NCI-H146 treated with DMSO at 0.1 percent for 48 hours (cell line): Measurements from ENCODE around the gene SLAMF6.
"Not testable (repeated sequence)": the region's sequence is repeated elsewhere in the genome, so short reads cannot be mapped to it uniquely, and the experiment has no call there.

Source experiments
- DNase-seq: peaks from one replicate; lab custom pipeline; 2025; ENCODE audit not compliant: unreplicated experiment; lab: John Stamatoyannopoulos, UW

Gene SLAMF6

GRCh38 chr1:160522622-160523345 is at the start of gene SLAMF6:
SLAMF6 (minus strand) TSS chr1:160523255; CDS start chr1:160523192, 63 bp downstream.
- DNase-seq = no peak

DNA sequence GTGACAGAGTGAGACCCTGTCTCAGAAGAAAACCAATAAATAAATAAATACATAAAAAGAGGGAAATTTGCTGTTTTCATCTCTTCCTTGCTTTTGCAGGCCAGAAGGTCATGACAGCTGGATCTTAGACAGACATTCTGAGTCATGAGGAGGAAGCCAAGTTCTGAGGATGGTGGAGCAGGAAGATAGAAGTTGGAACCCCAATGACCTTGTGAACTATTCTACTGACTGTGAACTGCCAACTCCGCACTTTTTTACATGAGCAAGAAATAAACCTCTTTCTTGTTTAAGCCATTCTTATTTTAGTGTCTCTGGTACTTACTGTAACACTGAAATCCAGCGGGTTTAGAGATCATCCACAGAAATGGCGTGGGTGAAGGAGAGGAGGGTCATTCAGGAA is 47.8 kb upstream of the SLAMF6 start:
- DNase-seq = no peak

GRCh38 chr1:160569806-160570205 is 46.8 kb upstream of the SLAMF6 start:
- DNase-seq = no peak

GRCh38 chr1:160567858-160568682 is 45.0 kb upstream of the SLAMF6 start:
- no peak for DNase-seq

DNA sequence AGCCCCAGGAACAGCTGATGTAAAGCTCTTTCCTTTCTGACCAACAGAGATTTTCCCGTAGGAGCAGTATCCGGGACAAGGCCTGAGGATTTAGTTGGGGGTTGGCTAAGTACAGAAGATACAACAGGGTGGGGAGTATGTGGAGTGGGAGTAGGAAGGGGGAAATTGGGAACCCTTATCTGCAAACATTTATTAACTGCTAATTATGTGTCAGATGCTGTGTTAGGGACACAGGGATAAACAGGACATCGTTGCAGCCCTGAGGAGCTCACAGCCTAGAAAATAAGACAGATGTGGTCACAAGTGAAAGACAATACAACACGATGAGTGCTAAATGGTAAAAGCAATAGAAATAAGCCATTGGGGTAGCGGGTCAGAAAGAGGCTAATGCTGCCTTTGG is 44.3 kb upstream of the SLAMF6 start:
- no peak for DNase-seq

GRCh38 chr1:160565564-160565963 is 42.5 kb upstream of the SLAMF6 start:
- no peak for DNase-seq

DNA sequence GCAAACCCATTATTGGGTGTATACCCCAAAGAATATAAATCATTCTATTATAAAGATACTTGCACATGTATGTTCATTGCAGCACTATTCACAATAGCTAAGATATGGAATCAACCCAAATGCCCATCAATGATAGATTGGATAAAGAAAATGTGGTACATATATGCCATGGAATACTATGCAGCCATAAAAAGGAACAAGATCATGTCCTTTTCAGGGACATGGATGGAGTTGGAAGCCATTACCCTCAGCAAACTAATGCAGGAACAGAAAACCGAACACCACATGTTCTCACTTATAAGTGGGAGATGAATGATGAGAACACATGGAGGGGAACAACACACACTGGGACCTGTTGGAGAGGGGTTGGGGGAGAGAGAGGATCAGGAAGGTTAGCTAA is 40.2 kb upstream of the SLAMF6 start:
- DNase-seq = not testable (repeated sequence)

- not testable (repeated sequence) for DNase-seq
Observed at GRCh38 chr1:160562745-160563144, 39.7 kb upstream of the SLAMF6 start.

GRCh38 chr1:160560806-160561205 is 37.8 kb upstream of the SLAMF6 start:
- no peak for DNase-seq

DNA sequence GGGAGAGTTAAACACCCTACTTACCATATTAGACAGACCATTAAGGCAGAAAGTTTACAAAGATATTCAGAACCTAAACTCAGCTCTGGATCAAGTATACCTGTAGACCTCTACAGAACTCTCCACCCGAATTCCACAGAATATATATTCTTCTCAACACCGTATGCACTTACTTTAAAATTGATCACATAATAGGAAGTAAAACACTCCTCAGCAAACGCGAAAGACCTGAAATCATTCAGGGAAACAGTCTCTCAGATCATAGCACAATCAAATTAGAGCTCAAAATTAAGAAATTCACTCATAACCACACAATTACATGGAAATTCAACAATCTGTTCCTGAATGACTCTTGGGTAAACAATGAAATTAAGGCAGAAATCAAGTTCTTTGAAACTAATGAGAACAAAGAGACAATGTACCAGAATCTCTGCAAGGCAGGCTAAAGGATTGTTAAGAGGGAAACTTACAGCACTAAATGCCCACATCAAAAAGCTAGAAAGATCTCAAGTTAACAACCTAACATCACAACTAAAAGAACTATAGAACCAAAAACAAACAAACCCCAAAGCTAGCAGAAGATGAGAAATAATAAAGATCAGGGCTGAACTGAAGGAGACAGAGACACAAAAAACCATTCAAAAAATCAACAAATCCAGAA is 37.1 kb upstream of the SLAMF6 start:
- no peak for DNase-seq

- DNase-seq = not testable (repeated sequence)
Observed at GRCh38 chr1:160559437-160559836, 36.4 kb upstream of the SLAMF6 start.

DNA sequence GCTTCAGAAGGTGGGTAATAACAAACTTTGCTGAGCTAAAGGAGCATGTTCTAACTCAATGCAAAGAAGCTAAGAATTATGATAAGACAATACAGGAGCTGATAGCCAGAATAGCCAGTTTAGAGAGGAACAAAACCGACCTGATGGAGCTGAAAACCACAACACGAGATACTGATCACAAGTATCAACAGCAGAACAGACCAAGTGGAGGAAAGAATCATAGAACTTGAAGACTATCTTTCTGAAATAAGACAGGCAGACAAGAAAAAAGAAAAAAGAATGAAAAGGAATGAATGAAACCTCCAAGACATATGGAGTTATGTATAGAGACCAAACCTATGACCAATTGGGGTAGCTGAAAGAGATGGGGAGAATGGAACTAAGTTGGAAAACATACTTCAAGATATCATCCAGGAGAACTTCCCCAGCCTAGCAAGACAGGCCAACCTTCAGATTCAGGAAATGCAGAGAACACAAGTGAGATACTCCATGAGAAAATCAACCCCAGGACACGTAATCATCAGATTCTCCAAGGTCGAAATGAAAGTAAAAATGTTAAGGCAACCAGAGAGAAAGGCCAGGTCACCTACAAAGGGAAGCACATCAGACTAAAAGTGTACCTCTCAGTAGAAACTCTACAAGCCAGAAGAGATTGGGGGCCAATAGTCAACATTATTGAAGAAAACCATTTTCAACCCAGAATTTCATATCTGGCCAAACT is 35.8 kb upstream of the SLAMF6 start:
- no peak for DNase-seq

DNA sequence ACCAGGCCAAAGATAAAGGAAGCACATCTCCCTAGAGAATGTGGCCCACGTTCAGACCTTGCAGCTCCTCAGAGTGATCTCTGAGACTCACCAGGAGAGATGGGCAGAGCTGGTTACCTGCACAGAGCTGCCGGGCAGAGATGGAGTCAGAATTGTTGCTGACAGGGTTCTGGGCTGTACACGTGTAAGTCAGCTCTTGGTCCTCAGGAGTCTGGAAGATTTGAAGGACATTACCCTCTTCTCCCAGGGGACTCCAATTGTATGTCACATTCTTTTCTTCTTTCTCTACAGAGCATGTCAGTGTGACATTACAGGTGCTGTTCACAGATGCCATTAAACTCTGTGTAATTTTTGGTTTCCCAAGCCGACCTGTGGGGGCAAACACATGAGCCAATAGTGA is 30.7 kb upstream of the SLAMF6 start:
- DNase-seq = no peak

- DNase-seq = no peak
Observed at GRCh38 chr1:160552425-160552824, 29.4 kb upstream of the SLAMF6 start.

DNA sequence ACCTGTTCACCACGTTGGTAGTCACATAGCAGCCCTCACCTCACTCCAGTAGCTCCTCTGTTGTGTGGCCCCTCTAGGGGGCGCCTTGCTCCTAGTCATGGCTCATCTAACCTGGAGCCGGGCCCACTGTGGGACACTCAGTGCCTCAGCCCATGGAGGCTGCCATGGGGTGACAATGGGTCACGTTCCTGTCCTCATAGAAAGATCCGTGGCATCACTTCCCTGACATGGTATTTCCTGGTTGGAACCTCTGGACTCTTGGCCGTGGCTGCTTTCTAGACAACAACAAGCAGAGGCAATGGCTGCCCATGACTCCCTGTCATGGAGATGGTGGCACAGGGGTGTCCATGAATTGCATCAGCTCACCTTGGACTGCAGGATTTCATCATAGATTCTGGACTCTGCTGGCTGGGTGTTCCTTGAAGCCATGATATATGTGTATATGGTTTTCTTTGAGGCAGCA is 27.5 kb upstream of the SLAMF6 start:
- no peak for DNase-seq

GRCh38 chr1:160549665-160550006 is 26.6 kb upstream of the SLAMF6 start:
- DNase-seq = no peak

- DNase-seq = no peak
Observed at GRCh38 chr1:160548960-160549664, 26.1 kb upstream of the SLAMF6 start.

- no peak for DNase-seq
Observed at GRCh38 chr1:160548183-160548582, 25.1 kb upstream of the SLAMF6 start.

- DNase-seq = no peak
Observed at GRCh38 chr1:160547422-160547821, 24.4 kb upstream of the SLAMF6 start.

DNA sequence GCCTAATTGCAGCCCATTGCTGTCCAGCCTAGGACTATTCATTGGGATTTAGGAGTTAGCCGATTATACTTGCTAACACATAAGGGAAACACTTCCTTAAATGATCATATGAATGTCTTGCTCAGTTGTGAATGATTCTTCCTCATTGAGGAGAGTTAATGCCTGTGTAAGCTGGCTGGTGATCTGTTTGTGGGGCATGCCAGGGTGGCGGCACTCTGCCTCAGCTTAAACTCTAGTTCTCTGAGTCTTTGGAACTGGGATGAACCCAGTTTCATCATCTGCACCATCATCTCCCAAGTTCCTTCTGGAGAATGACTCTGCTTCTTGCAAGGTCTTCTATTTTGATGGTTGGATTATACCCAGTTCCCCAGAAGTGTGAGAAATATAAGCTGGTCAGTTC is 23.9 kb upstream of the SLAMF6 start:
- no peak for DNase-seq

GRCh38 chr1:160544647-160545046 is 21.6 kb upstream of the SLAMF6 start:
- no peak for DNase-seq
